Renal cortical epithelial cell (primary cell): ENCODE data around the gene GET4. TPM values are rescaled to one million over a fixed set of nuclear protein-coding genes. Genes with fewer than 3 reads are reported as not detected.
"Not testable (repeated sequence)": the region's sequence is repeated elsewhere in the genome, so short reads cannot be mapped to it uniquely, and the experiment has no call there.

Source experiments
- DNase-seq: peaks from one replicate; pipeline ENCODE4 v3.0.0-alpha.2; 2011; ENCODE audit warnings: low read depth
- total RNA-seq: library from RNA; depleted of rRNA; stranded (reverse); fragments of >200 nt; gene quantifications from 2 replicates; pipeline ENCODE4 v1.2.3, GENCODE V29; 2014

The GET4 gene
- total RNA-seq, 1 donor from 2014 or later: 30.7 TPM

DNA sequence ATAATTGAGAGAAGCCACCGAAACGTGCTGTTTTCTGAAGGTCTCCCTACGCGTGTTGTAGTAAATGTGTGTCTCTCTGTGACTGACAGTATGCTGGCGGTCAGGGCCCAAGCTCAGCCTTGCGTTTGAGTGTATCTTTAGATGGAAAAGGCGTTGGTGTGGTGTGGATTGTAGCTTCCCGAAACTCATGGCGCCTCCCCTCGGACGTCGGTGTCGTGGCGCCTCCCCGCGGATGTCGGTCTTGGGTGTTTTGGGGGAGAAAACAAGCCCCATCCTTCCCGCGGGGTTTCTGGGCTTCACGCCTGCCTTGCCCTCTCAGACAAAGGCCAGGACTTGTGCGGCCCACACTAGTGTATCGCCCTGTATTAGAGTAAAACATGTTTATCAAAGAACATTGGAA lies 31.3 kb upstream of the GET4 start:
- DNase-seq: no peak

DNA sequence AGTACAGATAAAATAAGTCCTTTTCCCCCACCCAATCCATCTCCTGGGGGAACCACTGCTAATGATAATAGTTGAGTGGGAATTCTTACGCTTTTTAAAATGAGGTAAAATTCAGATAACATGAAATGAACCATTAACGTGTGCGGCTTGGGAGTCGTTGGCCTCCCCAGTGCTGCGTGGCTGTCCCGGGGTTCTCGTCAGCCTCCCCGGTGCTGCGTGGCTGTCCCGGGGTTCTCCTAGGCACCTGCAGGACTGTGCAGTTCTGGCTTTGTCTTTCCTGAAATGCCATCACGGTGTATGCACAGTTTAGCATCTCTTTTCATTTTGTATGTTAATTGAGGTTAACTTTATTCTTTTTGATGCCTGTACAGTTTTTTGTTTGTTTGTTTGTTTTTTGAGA lies 30.6 kb upstream of the GET4 start:
- DNase-seq: no peak

DNA sequence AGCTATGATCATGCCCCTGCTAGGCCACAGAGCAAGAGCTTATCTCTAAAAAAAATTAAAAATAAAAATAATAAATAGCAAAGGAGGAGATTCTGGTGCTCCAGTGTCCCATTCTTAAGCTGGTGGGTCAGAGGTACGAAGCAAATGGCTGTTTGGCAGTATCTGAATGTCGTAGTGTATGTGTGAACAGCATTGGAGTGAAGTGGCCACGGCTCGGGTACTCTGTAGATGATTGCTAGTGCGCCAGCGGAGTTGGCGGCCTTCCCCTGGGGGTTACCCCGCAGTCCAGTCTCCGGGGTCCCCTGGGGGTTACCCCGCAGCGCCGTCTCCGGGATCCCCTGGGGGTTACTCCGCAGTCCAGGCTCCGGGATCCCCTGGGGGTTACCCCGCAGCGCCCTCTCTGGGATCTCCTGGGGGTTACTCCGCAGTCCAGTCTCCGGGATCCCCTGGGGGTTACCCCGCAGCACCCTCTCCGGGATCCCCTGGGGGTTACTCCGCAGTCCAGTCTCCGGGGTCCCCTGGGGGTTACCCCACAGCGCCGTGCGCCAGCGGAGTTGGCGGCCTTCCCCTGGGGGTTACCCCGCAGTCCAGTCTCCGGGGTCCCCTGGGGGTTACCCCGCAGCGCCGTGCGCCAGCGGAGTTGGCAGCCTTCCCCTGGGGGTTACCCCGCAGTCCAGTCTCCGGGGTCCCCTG lies 29.2 kb upstream of the GET4 start:
- DNase-seq: not testable (repeated sequence)

- DNase-seq: not testable (repeated sequence)
Measured at GRCh38 chr7:847728-848127, 28.6 kb upstream of the GET4 start.

- no peak for DNase-seq
Measured at GRCh38 chr7:849145-849544, 27.2 kb upstream of the GET4 start.

DNA sequence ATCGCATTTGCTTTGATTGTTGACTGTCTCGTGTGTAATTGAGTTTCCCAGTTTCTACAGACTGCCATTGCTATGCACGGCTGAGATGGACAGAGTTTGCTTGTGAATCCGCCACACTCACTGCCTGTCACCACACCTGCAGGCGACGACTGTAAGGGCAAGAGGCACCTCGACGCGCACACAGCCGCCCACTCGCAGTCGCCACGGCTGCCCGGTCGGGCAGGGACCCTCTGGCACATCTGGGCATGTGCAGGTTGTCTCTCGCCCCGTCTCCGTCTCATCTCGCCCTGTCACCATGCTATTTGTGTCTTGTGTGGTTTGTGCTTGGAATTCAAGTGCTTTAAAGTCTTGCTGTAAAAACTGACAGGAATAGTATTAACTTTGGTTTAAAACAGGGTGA lies 26.6 kb upstream of the GET4 start:
- DNase-seq: no peak

- DNase-seq: no peak
Measured at GRCh38 chr7:851204-851603, 25.1 kb upstream of the GET4 start.

GRCh38 chr7:853366-854117 lies 22.8 kb upstream of the GET4 start:
- DNase-seq: no peak

- no peak for DNase-seq
Measured at GRCh38 chr7:854118-854775, 22.1 kb upstream of the GET4 start.

DNA sequence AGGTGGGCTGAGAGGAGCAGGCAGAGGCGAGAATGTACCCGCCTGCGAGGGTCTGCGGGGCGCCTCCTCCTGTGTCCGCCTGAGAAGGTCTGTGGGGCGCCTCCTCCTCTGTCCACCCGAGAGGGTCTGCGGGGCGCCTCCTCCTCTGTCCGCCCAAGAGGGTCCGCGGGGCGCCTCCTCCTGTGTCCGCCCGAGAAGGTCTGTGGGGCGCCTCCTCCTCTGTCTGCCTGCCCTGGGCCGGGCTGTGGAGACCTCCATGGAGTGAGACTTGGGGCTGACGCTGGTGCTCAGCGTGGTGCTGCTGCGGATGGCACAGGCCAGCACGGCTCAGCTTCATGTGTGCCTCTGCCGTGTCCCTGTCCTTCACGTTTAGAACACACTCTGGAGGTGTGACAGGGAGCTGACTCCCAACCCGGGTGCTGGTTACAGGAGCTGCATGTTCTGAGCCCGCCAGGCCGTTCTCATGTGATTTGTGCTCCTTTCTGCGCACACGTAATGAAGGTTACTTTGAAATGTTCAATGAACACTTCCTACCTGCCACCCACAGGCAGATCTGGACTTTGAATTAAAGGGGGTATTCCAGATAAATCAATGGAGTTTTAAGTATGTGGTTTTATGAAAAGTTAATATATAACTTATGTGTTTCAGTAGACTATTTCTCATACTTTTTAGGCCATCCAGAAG lies 20.5 kb upstream of the GET4 start:
- peak; percentile 59 for DNase-seq

GRCh38 chr7:856444-857095 lies 19.8 kb upstream of the GET4 start:
- no peak for DNase-seq

GRCh38 chr7:857661-858060 lies 18.7 kb upstream of the GET4 start:
- no peak for DNase-seq

DNA sequence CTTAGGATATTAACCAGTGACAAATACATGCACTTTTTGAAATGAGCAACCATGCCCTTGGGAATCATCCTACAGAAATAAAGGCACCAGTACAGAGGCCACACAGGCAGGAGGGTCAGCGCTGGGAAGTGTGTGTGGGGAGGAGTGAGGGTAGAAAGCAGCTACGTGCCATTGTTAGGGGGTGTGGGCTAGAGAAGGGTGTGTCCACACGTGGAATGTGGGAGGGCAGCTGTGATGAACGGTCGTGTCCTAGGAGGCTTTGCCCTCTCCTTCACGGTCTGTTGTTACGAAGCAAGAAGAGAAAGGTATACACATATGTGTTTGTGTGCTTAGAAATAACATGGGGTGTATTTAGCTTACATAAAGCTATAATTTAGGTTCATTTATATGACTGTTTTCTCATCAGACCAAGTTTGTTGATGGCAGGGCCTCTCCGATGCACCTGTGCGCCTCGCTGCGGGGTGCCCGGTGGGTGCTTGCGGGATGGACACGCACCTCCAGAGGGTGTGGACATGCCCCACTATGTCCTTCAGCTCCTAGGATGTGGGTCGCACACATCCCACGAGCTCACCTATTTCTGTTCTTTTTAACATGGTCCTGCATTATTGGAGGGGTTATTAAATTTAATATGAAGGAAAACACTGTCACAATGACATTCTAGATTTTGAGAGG lies 16.9 kb upstream of the GET4 start:
- no peak for DNase-seq

- DNase-seq: no peak
Measured at GRCh38 chr7:860149-860548, 16.2 kb upstream of the GET4 start.

DNA sequence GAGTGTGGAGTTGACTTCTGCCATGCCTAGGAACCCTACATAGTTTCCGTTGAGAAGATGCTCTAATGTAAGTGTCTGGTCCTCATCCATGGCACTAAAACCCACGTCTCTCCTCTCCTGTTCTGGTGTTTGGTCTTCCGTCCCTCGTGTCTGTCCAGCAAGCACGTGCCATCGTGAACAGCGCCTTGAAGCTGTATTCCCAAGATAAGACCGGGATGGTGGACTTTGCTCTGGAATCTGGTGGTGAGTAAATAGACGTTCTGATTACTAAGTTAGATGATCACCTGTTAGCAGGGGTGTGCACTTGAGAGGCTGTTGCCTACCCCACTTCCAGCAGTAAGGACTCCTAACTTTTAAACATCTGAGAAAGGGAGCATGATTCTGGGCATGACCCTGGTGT lies 15.1 kb upstream of the GET4 start:
- no peak for DNase-seq

GRCh38 chr7:862157-862556 lies 14.2 kb upstream of the GET4 start:
- DNase-seq: no peak

DNA sequence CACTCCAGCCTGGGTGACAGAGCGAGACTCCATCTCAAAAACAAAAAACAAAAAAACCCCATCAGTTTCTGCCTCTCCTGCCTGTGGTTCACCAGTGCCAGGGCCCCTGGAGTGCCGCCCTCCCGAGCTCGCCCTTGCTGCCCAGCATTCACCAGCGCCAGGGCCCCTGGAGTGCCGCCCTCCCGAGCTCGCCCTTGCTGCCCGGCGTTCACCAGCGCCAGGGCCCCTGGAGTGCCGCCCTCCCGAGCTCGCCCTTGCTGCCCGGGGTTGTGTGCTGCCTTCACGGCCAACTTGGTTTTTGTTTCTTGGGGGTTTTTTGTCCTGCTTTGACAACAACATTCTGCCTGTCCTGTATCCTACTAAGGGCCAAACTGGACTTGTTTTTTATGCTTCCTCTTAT lies 13.2 kb upstream of the GET4 start:
- no peak for DNase-seq

DNA sequence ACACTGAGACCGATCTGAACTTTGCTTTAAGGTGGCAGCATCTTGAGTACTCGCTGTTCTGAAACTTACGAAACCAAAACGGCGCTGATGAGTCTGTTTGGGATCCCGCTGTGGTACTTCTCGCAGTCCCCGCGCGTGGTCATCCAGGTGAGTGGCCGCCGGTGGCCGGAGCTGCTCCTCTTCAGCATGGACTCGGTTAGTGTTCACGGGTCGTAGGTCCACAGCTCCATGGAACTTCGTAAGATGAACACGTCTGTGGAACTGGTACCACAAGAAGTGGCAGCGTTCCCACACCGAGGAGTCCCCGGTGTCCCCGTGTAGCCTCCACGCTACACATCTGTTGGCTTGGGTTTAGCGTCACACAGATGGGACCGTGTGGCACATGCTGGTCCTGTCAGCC lies 10.4 kb upstream of the GET4 start:
- DNase-seq: no peak

DNA sequence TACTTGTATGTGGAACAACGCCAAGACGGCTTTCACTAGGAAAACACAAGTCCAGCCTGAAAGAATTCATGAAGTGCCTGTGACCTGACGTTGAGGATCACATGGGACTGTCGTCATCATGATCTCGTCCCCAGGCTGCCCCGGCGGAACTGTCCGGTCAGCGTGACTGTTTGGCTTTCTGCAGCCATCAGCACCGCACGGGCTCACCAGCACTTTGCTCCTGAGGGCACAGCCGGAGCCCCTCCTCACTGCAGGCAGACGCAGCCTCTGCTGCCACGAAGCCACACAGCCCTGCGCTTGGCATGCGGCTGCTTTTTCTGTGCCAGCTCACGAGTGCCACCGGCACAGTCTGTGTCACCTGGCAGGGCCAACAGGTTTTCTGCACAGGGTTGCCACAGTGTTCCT lies 9.4 kb upstream of the GET4 start:
- DNase-seq: peak; percentile 62

- peak; percentile 83 for DNase-seq
Measured at GRCh38 chr7:867406-868188, 8.8 kb upstream of the GET4 start.

GRCh38 chr7:868189-868486 lies 8.2 kb upstream of the GET4 start:
- DNase-seq: no peak
